ENCODE results near the gene MYO1D.

DNA sequence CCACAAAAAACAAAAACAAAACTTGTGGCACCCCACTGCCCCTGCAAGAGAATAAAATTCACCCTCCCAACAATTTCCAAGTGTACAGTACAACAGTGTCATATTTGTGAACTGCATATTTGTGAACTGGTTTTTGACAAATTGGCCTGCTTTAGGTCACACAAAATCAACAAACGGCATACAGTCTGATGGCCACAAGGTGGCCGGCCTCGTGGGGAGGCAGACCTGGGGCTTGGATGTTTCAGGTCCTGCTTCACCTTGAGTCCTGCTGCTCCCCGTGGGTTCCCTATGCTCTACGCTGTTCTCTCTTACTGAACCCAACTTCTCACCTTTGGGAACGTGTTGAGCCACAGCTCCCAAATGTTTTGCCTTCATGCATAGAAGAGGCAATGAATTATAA lies 287.9 kb downstream of the MYO1D start:
- TF ChIP-seq, protein P1, sequence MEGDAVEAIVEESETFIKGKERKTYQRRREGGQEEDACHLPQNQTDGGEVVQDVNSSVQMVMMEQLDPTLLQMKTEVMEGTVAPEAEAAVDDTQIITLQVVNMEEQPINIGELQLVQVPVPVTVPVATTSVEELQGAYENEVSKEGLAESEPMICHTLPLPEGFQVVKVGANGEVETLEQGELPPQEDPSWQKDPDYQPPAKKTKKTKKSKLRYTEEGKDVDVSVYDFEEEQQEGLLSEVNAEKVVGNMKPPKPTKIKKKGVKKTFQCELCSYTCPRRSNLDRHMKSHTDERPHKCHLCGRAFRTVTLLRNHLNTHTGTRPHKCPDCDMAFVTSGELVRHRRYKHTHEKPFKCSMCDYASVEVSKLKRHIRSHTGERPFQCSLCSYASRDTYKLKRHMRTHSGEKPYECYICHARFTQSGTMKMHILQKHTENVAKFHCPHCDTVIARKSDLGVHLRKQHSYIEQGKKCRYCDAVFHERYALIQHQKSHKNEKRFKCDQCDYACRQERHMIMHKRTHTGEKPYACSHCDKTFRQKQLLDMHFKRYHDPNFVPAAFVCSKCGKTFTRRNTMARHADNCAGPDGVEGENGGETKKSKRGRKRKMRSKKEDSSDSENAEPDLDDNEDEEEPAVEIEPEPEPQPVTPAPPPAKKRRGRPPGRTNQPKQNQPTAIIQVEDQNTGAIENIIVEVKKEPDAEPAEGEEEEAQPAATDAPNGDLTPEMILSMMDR (IDR thresholded peaks at IDR 0.05), result no peak
- TF ChIP-seq POLR2A (IDR thresholded peaks at IDR 0.05), result no peak

All from suprapubic skin (tissue), 3 donors.